Calu3 (cell line): ENCODE results near the gene EPHA1. TPM values are rescaled to one million over a fixed set of nuclear protein-coding genes. Genes with fewer than 3 reads are reported as not detected.
"Not testable (repeated sequence)": the region's sequence is repeated elsewhere in the genome, so short reads cannot be mapped to it uniquely, and the experiment has no call there.

ENCODE experiments used
- BruUV-seq: library from RNA; stranded (reverse); fragments of 400-500 nt; replicated peaks from 2 replicates; lab custom pipeline; 2021; lab: Mats Ljungman, UMichigan
- CTCF ChIA-PET: fragments of 300-600 bp; sonication (Branson Sonifier 250); formaldehyde crosslinking; loops from one replicate; lab custom pipeline; 2022; ENCODE audit warnings: antibody characterized with exemption; lab: Charles Lee
- DNase-seq: peaks from one replicate; pipeline ENCODE4 v3.0.0; 2022
- H3K27ac Mint-ChIP-seq: one replicate; pipeline ENCODE4 v1.8.0; 2022; ENCODE audit warnings: mixed read lengths; ENCODE audit not compliant: unreplicated experiment
- H3K27me3 Mint-ChIP-seq: one replicate; pipeline ENCODE4 v1.8.0; 2022; ENCODE audit warnings: mixed read lengths; ENCODE audit not compliant: unreplicated experiment
- H3K36me3 Mint-ChIP-seq: one replicate; pipeline ENCODE4 v1.8.0; 2022; ENCODE audit warnings: mild to moderate bottlenecking, moderate library complexity, mixed read lengths; ENCODE audit not compliant: insufficient read depth, unreplicated experiment
- H3K4me1 Mint-ChIP-seq: one replicate; pipeline ENCODE4 v1.8.0; 2022; ENCODE audit warnings: mild to moderate bottlenecking, low read depth, mixed read lengths; ENCODE audit not compliant: unreplicated experiment
- H3K4me3 Mint-ChIP-seq: one replicate; pipeline ENCODE4 v1.8.0; 2022; ENCODE audit warnings: mild to moderate bottlenecking, low read depth, moderate library complexity, mixed read lengths; ENCODE audit not compliant: unreplicated experiment
- H3K9me3 Mint-ChIP-seq: one replicate; pipeline ENCODE4 v1.8.0; 2022; ENCODE audit warnings: low read depth, mixed read lengths; ENCODE audit not compliant: unreplicated experiment
- CTCF ChIP-seq: fragments of 200-600 bp; IDR thresholded peaks from one replicate; pipeline ENCODE4 v1.8.0; 2022; ENCODE audit warnings: antibody characterized with exemption; ENCODE audit not compliant: unreplicated experiment
- intact Hi-C: fragments of 100-400 bp; cut with micrococcal nuclease; formaldehyde crosslinking; loops from one replicate; pipeline ENCODE4 v1.10.0; 2022; ENCODE audit not compliant: unreplicated experiment
- total RNA-seq: library from RNA; stranded (reverse); gene quantifications from 2 replicates; pipeline ENCODE4 v1.2.3, GENCODE V29; 2022

The EPHA1 gene
- total RNA-seq, 1 experiment from 2014 or later = 21.6 TPM

- peak overlapping the region; percentile 75 for H3K27ac Mint-ChIP-seq
- CTCF ChIA-PET = no interaction called here
- H3K36me3 Mint-ChIP-seq = peaks cover 44% of the 10 kb centered on the region
- H3K9me3 Mint-ChIP-seq = no peaks in the 10 kb centered on the region
- H3K4me3 Mint-ChIP-seq = no peak overlapping the region
- H3K27me3 Mint-ChIP-seq = no peaks in the 10 kb centered on the region
- no peaks in the 10 kb centered on the region for H3K4me1 Mint-ChIP-seq
- no peak for DNase-seq
- no peak for TF ChIP-seq CTCF
- intact Hi-C loops = no loop called here
- no TSS peak for BruUV-seq
Observed at GRCh38 chr7:143394777-143395176, 13.9 kb downstream of the EPHA1 start.

- CTCF ChIA-PET = no interaction called here
- no peaks in the 10 kb centered on the region for H3K27me3 Mint-ChIP-seq
- no TSS peak for BruUV-seq
- no peaks in the 10 kb centered on the region for H3K9me3 Mint-ChIP-seq
- H3K27ac Mint-ChIP-seq = no peak overlapping the region
- no peak for TF ChIP-seq CTCF
- intact Hi-C loops = no loop called here
- no peak for DNase-seq
- H3K36me3 Mint-ChIP-seq = peaks cover 51% of the 10 kb centered on the region
- no peak overlapping the region for H3K4me3 Mint-ChIP-seq
- no peaks in the 10 kb centered on the region for H3K4me1 Mint-ChIP-seq
Observed at GRCh38 chr7:143394068-143394467, 14.6 kb downstream of the EPHA1 start.

- no peak overlapping the region for H3K27ac Mint-ChIP-seq
- DNase-seq = no peak
- CTCF ChIA-PET = interaction anchor here (1.1 to 1.2 kb wide), 2 partner anchors 8 to 13 kb away, joined by 3 to 5 read pairs; no protein-coding TSS in a partner anchor
- intact Hi-C loops = no loop called here
- no peaks in the 10 kb centered on the region for H3K27me3 Mint-ChIP-seq
- no TSS peak for BruUV-seq
- no peak for TF ChIP-seq CTCF
- no peaks in the 10 kb centered on the region for H3K4me1 Mint-ChIP-seq
- H3K9me3 Mint-ChIP-seq = no peaks in the 10 kb centered on the region
- H3K4me3 Mint-ChIP-seq = no peak overlapping the region
- H3K36me3 Mint-ChIP-seq = peaks cover 56% of the 10 kb centered on the region
Observed at GRCh38 chr7:143393267-143394041, 15.2 kb downstream of the EPHA1 start.

- BruUV-seq = no TSS peak
- intact Hi-C loops = no loop called here
- no peak for DNase-seq
- peaks cover 60% of the 10 kb centered on the region for H3K36me3 Mint-ChIP-seq
- no peak overlapping the region for H3K4me3 Mint-ChIP-seq
- CTCF ChIA-PET = interaction anchor here (0.6 to 1.2 kb wide), 3 partner anchors 9 to 15 kb away, joined by 3 to 5 read pairs (median 3); no protein-coding TSS in a partner anchor
- no peaks in the 10 kb centered on the region for H3K27me3 Mint-ChIP-seq
- no peaks in the 10 kb centered on the region for H3K9me3 Mint-ChIP-seq
- no peak for TF ChIP-seq CTCF
- no peaks in the 10 kb centered on the region for H3K4me1 Mint-ChIP-seq
- H3K27ac Mint-ChIP-seq = no peak overlapping the region
Observed at GRCh38 chr7:143392875-143393266, 15.8 kb downstream of the EPHA1 start.

- H3K27ac Mint-ChIP-seq, H3K27me3 Mint-ChIP-seq, intact Hi-C loops, H3K9me3 Mint-ChIP-seq, H3K4me3 Mint-ChIP-seq, H3K4me1 Mint-ChIP-seq, DNase-seq, BruUV-seq: not testable (repeated sequence)
- peaks cover 57% of the 10 kb centered on the region for H3K36me3 Mint-ChIP-seq
- CTCF ChIA-PET = interaction anchor here (0.6 to 1.2 kb wide), 3 partner anchors 9 to 16 kb away, joined by 3 to 5 read pairs (median 3); no protein-coding TSS in a partner anchor
Observed at GRCh38 chr7:143392427-143392826, 16.2 kb downstream of the EPHA1 start.
